B cell (primary cell): Measurements from ENCODE around the gene NOS1. TPM values are rescaled to one million over a fixed set of nuclear protein-coding genes. Genes with fewer than 3 reads are reported as not detected.

Source experiments
- ATAC-seq: fragments of 200-7000 bp; cut with Tn5 transposase; one replicate; pipeline ENCODE4 v1.10.0; 2021; ENCODE audit warnings: low read depth, mild to moderate bottlenecking, moderate number of reproducible peaks, moderate library complexity
- CTCF ChIA-PET: fragments of 350-600 bp; sonication (Branson Sonifier 250); formaldehyde crosslinking; loops from one replicate; lab custom pipeline; 2021; ENCODE audit warnings: antibody characterized with exemption, inconsistent platforms; lab: Charles Lee
- POLR2A ChIA-PET: fragments of 350-600 bp; sonication (Branson Sonifier 250); formaldehyde crosslinking; loops from one replicate; lab custom pipeline; 2021; ENCODE audit warnings: antibody characterized with exemption; lab: Charles Lee
- DNase-seq: peaks from one replicate; pipeline ENCODE4 v3.0.0; 2013
- H2AFZ ChIP-seq: 2 replicates; pipeline ENCODE4 v1.6.1; 2012; ENCODE audit warnings: mild to moderate bottlenecking, low read depth, low read length; ENCODE audit not compliant: insufficient read depth, poor library complexity, severe bottlenecking
- H3K27ac ChIP-seq, 2 donors: 1 replicate in 1 of 2; 2 replicates in 1 of 2; pipeline ENCODE4 v1.5.1; 2012 to 2013; ENCODE audit warnings: low read length in 2 of 2, mild to moderate bottlenecking in 2 of 2, moderate library complexity in 1 of 2
- H3K27me3 ChIP-seq, 4 experiments: fragments of 200-600 bp in 1 of 4; sonication (generic) in 1 of 4; replicated peaks in 1 of 4; 1 replicate in 2 of 4; 2 replicates in 2 of 4; pipeline versions ENCODE4 v1.6.1 to v1.7.0; 2013 to 2016; ENCODE audit warnings: low read length in 3 of 4, mild to moderate bottlenecking in 2 of 4, mixed read lengths in 1 of 4, moderate library complexity in 1 of 4; ENCODE audit not compliant: insufficient read depth in 4 of 4, control insufficient read depth in 3 of 4; ENCODE audit errors: control extremely low read depth in 1 of 4
- H3K36me3 ChIP-seq, 2 experiments: replicated peaks in 1 of 2; 1 replicate in 1 of 2; 2 replicates in 1 of 2; pipeline versions ENCODE4 v1.6.1 to v1.7.1; 2013; ENCODE audit warnings: low read length in 1 of 2; ENCODE audit not compliant: insufficient read depth in 2 of 2, control insufficient read depth in 1 of 2; ENCODE audit errors: control extremely low read depth in 1 of 2, extremely low read depth in 1 of 2
- H3K4me1 ChIP-seq, 2 donors: fragments of 200-600 bp in 1 of 2; sonication (generic) in 1 of 2; 1 replicate in 1 of 2; 2 replicates in 1 of 2; pipeline versions ENCODE4 v1.5.1 to v1.6.1; 2013 to 2017; ENCODE audit warnings: low read length in 2 of 2; ENCODE audit not compliant: control insufficient read depth in 2 of 2, insufficient read depth in 2 of 2
- H3K4me2 ChIP-seq: replicated peaks from 2 replicates; pipeline ENCODE3; 2012; ENCODE audit warnings: mild to moderate bottlenecking, low read depth, low read length; ENCODE audit not compliant: poor library complexity, severe bottlenecking
- H3K4me3 ChIP-seq, 5 experiments: fragments of 200-600 bp in 1 of 5; sonication (generic) in 1 of 5; 1 replicate in 3 of 5; 2 replicates in 2 of 5; pipeline versions ENCODE4 v1.5.1 to v1.7.0; 2011 to 2016; ENCODE audit warnings: low read length in 4 of 5, mild to moderate bottlenecking in 4 of 5, low read depth in 2 of 5, control low read depth in 1 of 5, moderate library complexity in 1 of 5; ENCODE audit not compliant: insufficient read depth in 1 of 5; ENCODE audit errors: control extremely low read depth in 1 of 5, extremely low read depth in 1 of 5
- H3K79me2 ChIP-seq: fragments of 200-600 bp; sonication (generic); one replicate; pipeline ENCODE4 v1.6.0; 2016; ENCODE audit warnings: low read length; ENCODE audit not compliant: control insufficient read depth, insufficient read depth
- H3K9ac ChIP-seq: fragments of 200-600 bp; sonication (generic); 2 replicates; pipeline ENCODE4 v1.6.1; 2017; ENCODE audit warnings: mild to moderate bottlenecking, low read length, moderate library complexity
- H3K9me3 ChIP-seq, 3 donors: one replicate each; pipeline versions ENCODE4 v1.6.1 to v1.7.1; 2013; ENCODE audit warnings: low read length in 2 of 3; ENCODE audit not compliant: control insufficient read depth in 2 of 3, insufficient read depth in 1 of 3; ENCODE audit errors: control extremely low read depth in 1 of 3
- H4K20me1 ChIP-seq: 2 replicates; pipeline ENCODE4 v1.6.0; 2012; ENCODE audit warnings: mild to moderate bottlenecking, low read length; ENCODE audit not compliant: insufficient read depth, control insufficient read depth, poor library complexity, severe bottlenecking
- H3K27ac Mint-ChIP-seq: one replicate; pipeline ENCODE4 v1.8.0; 2021; ENCODE audit warnings: mixed read lengths
- H3K27me3 Mint-ChIP-seq: one replicate; pipeline ENCODE4 v1.8.0; 2021; ENCODE audit warnings: mixed read lengths
- H3K4me1 Mint-ChIP-seq: one replicate; pipeline ENCODE4 v1.8.0; 2021; ENCODE audit warnings: mixed read lengths
- H3K4me3 Mint-ChIP-seq: one replicate; pipeline ENCODE4 v1.8.0; 2021; ENCODE audit warnings: mixed read lengths
- H3K9me3 Mint-ChIP-seq: one replicate; pipeline ENCODE4 v1.8.0; 2022; ENCODE audit warnings: mixed read lengths; ENCODE audit not compliant: insufficient read depth
- EZH2 ChIP-seq: IDR thresholded peaks from 2 replicates; pipeline ENCODE4 v1.6.1; 2012; ENCODE audit warnings: borderline replicate concordance, low read depth, mild to moderate bottlenecking, moderate library complexity, low read length; ENCODE audit not compliant: insufficient read depth, poor library complexity, severe bottlenecking
- WGBS: methylation state at CpG from one replicate; pipeline ENCODE4 v1.1.5; 2013; ENCODE audit warnings: missing lambda C conversion rate; ENCODE audit not compliant: insufficient coverage; 5-methylcytosine and 5-hydroxymethylcytosine counted together
- intact Hi-C: fragments of 100-400 bp; cut with micrococcal nuclease; formaldehyde crosslinking; loops from one replicate; pipeline ENCODE4 v1.10.0; 2022
- polyA plus RNA-seq: library from polyadenylated mRNA; depleted of rRNA; stranded (reverse); fragments of >200 nt; gene quantifications from 2 replicates; pipeline ENCODE4 v1.2.3, GENCODE V29; 2012
- total RNA-seq, 2 donors: library from RNA; stranded (reverse); fragments of 120-200 nt in 1 of 2; gene quantifications; 1 replicate in 1 of 2; 2 replicates in 1 of 2; pipeline versions ENCODE4 v1.2.3 to v1.2.4, GENCODE V29; 2013 to 2022
- TF ChIP-seq, protein P1 (sequence below): fragments of 200-600 bp; IDR thresholded peaks from one replicate; pipeline ENCODE4 v1.8.0; 2022; ENCODE audit warnings: antibody characterized with exemption, mild to moderate bottlenecking

NOS1 gene
- total and polyA plus RNA-seq, 2 donors (not counting 1 experiment from before 2014, with no cell fraction given) = not detected

GRCh38 chr12:117280019-117280680 is 81.3 kb downstream of the NOS1 start:
- Mint-ChIP-seq H3K9me3 (peaks cover 3% of the 10 kb centered on the region), H3K4me1 (peaks cover 3% of the 10 kb centered on the region), H3K4me3 (no peak overlapping the region), H3K27me3 (peaks cover 17% of the 10 kb centered on the region), H3K27ac (no peak overlapping the region)
- DNase-seq (no peak), ATAC-seq (no peak)
- Histone ChIP-seq H3K9ac (no peak overlapping the region), H3K36me3 (no peaks in the 10 kb centered on the region), H3K79me2 (no peaks in the 10 kb centered on the region), H2AFZ (no peak overlapping the region), H3K9me3 (peaks cover 0 to 16% (median 0%) of the 10 kb centered on the region in 3 donors), H3K4me2 (no peak overlapping the region), H3K4me3 (no peak overlapping the region), H4K20me1 (no peaks in the 10 kb centered on the region), H3K27me3 (peaks cover 0 to 2% (median 0%) of the 10 kb centered on the region in 4 experiments), H3K27ac (no peak overlapping the region), H3K4me1 (no peaks in the 10 kb centered on the region)
- WGBS = 89% methylated on average over 8 of the region's 8 CpGs
- POLR2A ChIA-PET = no interaction called here
- intact Hi-C loops = no loop called here
- TF ChIP-seq EZH2 = no peak
- TF ChIP-seq, protein P1, sequence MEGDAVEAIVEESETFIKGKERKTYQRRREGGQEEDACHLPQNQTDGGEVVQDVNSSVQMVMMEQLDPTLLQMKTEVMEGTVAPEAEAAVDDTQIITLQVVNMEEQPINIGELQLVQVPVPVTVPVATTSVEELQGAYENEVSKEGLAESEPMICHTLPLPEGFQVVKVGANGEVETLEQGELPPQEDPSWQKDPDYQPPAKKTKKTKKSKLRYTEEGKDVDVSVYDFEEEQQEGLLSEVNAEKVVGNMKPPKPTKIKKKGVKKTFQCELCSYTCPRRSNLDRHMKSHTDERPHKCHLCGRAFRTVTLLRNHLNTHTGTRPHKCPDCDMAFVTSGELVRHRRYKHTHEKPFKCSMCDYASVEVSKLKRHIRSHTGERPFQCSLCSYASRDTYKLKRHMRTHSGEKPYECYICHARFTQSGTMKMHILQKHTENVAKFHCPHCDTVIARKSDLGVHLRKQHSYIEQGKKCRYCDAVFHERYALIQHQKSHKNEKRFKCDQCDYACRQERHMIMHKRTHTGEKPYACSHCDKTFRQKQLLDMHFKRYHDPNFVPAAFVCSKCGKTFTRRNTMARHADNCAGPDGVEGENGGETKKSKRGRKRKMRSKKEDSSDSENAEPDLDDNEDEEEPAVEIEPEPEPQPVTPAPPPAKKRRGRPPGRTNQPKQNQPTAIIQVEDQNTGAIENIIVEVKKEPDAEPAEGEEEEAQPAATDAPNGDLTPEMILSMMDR = no peak
- CTCF ChIA-PET = no interaction called here

- Mint-ChIP-seq H3K9me3 (peaks cover 3% of the 10 kb centered on the region), H3K27me3 (peaks cover 17% of the 10 kb centered on the region), H3K27ac (no peak overlapping the region), H3K4me1 (peaks cover 3% of the 10 kb centered on the region), H3K4me3 (no peak overlapping the region)
- DNase-seq (no peak), ATAC-seq (no peak)
- TF ChIP-seq, protein P1 = no peak
- H3K9ac ChIP-seq = no peak overlapping the region
- CTCF ChIA-PET = no interaction called here
- H3K27ac ChIP-seq = no peak overlapping the region
- 34% methylated on average over 8 of the region's 8 CpGs for WGBS
- no peak overlapping the region for H3K4me3 ChIP-seq
- H3K79me2 ChIP-seq = no peaks in the 10 kb centered on the region
- H3K9me3 ChIP-seq = peaks cover 0 to 13% (median 0%) of the 10 kb centered on the region in 3 donors
- H4K20me1 ChIP-seq = no peaks in the 10 kb centered on the region
- no peak overlapping the region for H2AFZ ChIP-seq
- H3K27me3 ChIP-seq = peaks cover 0 to 2% (median 0%) of the 10 kb centered on the region in 4 experiments
- no peaks in the 10 kb centered on the region for H3K36me3 ChIP-seq
- POLR2A ChIA-PET = no interaction called here
- H3K4me1 ChIP-seq = no peaks in the 10 kb centered on the region
- no peak overlapping the region for H3K4me2 ChIP-seq
- intact Hi-C loops = no loop called here
These were observed 81.8 kb downstream of the NOS1 start for GRCh38 chr12:117279606-117280005.
